SH-SY5Y (cell line): ENCODE data around the gene CD63.

Experiments
- GATA2 ChIP-seq: IDR thresholded peaks from 2 replicates; pipeline ENCODE4 v1.6.1; 2011; ENCODE audit warnings: mild to moderate bottlenecking, low read depth, low read length
- GATA3 ChIP-seq: IDR thresholded peaks from 2 replicates; pipeline ENCODE4 v1.6.1; 2011; ENCODE audit warnings: low read depth, mild to moderate bottlenecking, low read length, moderate library complexity

The CD63 gene

GRCh38 chr12:55728939-55729818 is at the start of gene CD63:
Gene CD63, minus strand, starts transcription at chr12:55729009. Its CDS starts 668 bp downstream, at chr12:55728341.
- TF ChIP-seq GATA2 (no peak), GATA3 (no peak)

GRCh38 chr12:55777856-55778255 is 49.0 kb upstream of the CD63 start:
- TF ChIP-seq GATA3 (no peak), GATA2 (no peak)

- no peak for TF ChIP-seq GATA2
These were observed 42.9 kb upstream of the CD63 start for GRCh38 chr12:55771736-55772135.

GRCh38 chr12:55767156-55767555 is 38.3 kb upstream of the CD63 start:
- TF ChIP-seq GATA3 (no peak), GATA2 (no peak)

GRCh38 chr12:55765736-55766290 is 37.0 kb upstream of the CD63 start:
- no peak for TF ChIP-seq GATA2
- no peak for TF ChIP-seq GATA3

- TF ChIP-seq GATA3 (no peak), GATA2 (no peak)
These were observed 33.8 kb upstream of the CD63 start for GRCh38 chr12:55762646-55763045.

GRCh38 chr12:55760663-55761062 is 31.9 kb upstream of the CD63 start:
- no peak for TF ChIP-seq GATA3
- TF ChIP-seq GATA2 = no peak

GRCh38 chr12:55757701-55758100 is 28.9 kb upstream of the CD63 start:
- no peak for TF ChIP-seq GATA2
- no peak for TF ChIP-seq GATA3

- TF ChIP-seq GATA3 (no peak), GATA2 (no peak)
These were observed 26.4 kb upstream of the CD63 start for GRCh38 chr12:55755246-55755645.

GRCh38 chr12:55748230-55748993 is 19.6 kb upstream of the CD63 start:
- no peak for TF ChIP-seq GATA3
- no peak for TF ChIP-seq GATA2

GRCh38 chr12:55746913-55747231 is 18.1 kb upstream of the CD63 start:
- TF ChIP-seq GATA3 (no peak), GATA2 (no peak)

GRCh38 chr12:55746174-55746912 is 17.5 kb upstream of the CD63 start:
- TF ChIP-seq GATA2 = peak; percentile 58
- no peak for TF ChIP-seq GATA3

GRCh38 chr12:55745361-55746173 is 16.8 kb upstream of the CD63 start:
- TF ChIP-seq GATA2 = no peak
- no peak for TF ChIP-seq GATA3
